H1 (cell line): ENCODE measurements around the gene ARHGAP22. TPM values are rescaled to one million over a fixed set of nuclear protein-coding genes. Genes with fewer than 3 reads are reported as not detected.

Experiments
- CTCF ChIA-PET: fragments of 300-600 bp; sonication (Branson Sonifier 250); formaldehyde crosslinking; loops from one replicate; lab custom pipeline; 2021; ENCODE audit not compliant: partially characterized antibody; lab: Charles Lee
- POLR2A ChIA-PET: fragments of 300-600 bp; sonication (Branson Sonifier 250); formaldehyde crosslinking; loops from one replicate; lab custom pipeline; 2021; ENCODE audit warnings: inconsistent platforms; ENCODE audit not compliant: partially characterized antibody; lab: Charles Lee
- DNase-seq, 2 experiments: peaks; one replicate each; pipeline versions ENCODE4 v3.0.0 to v3.0.0-alpha.2; 2010 to 2022; ENCODE audit warnings: low spot score in 2 of 2, low read depth in 1 of 2, mixed read lengths in 1 of 2
- FAIRE-seq: peaks from 2 replicates; lab custom pipeline; 2011; peaks lifted over from hg19 to GRCh38; lab: Jason Lieb, UNC
- H2AFZ ChIP-seq: 2 replicates; pipeline ENCODE4 v1.8.1; 2012; ENCODE audit warnings: low read length, inconsistent platforms
- H2AK5ac ChIP-seq: 2 replicates; pipeline ENCODE4 v1.6.1; 2013; ENCODE audit warnings: low read depth, low read length
- H2BK120ac ChIP-seq: replicated peaks from 2 replicates; pipeline ENCODE3; 2013; ENCODE audit warnings: low read depth, low read length, inconsistent platforms
- H2BK12ac ChIP-seq: 2 replicates; pipeline ENCODE4 v1.6.1; 2013; ENCODE audit warnings: low read depth, low read length
- H2BK15ac ChIP-seq: 2 replicates; pipeline ENCODE4 v1.6.1; 2013; ENCODE audit warnings: low read length
- H2BK20ac ChIP-seq: 2 replicates; pipeline ENCODE4 v1.6.1; 2013; ENCODE audit warnings: low read length
- H2BK5ac ChIP-seq: 2 replicates; pipeline ENCODE4 v1.6.1; 2013; ENCODE audit warnings: low read depth, low read length
- H3K14ac ChIP-seq: 2 replicates; pipeline ENCODE4 v1.6.1; 2013; ENCODE audit warnings: inconsistent platforms; ENCODE audit not compliant: insufficient read length
- H3K18ac ChIP-seq: 2 replicates; pipeline ENCODE4 v1.6.1; 2013; ENCODE audit warnings: low read length; ENCODE audit errors: extremely low read depth
- H3K23ac ChIP-seq: 2 replicates; pipeline ENCODE4 v1.6.1; 2013; ENCODE audit warnings: inconsistent platforms; ENCODE audit not compliant: insufficient read length
- H3K23me2 ChIP-seq: 2 replicates; pipeline ENCODE4 v1.6.1; 2013; ENCODE audit warnings: low read depth, low read length
- H3K27ac ChIP-seq: 2 replicates; pipeline ENCODE4 v1.6.1; 2011; ENCODE audit warnings: low read depth, low read length, inconsistent platforms
- H3K27me3 ChIP-seq, 4 experiments: replicated peaks in 1 of 4; 1 replicate in 1 of 4; 2 replicates in 3 of 4; pipeline versions ENCODE4 v1.6.1 to v1.8.1; 2011 to 2013; ENCODE audit warnings: low read length in 3 of 4, mild to moderate bottlenecking in 3 of 4, inconsistent platforms in 2 of 4, mixed read lengths in 2 of 4, moderate library complexity in 1 of 4; ENCODE audit not compliant: control insufficient read depth in 3 of 4, insufficient read depth in 3 of 4; ENCODE audit errors: extremely low read depth in 1 of 4
- H3K36me3 ChIP-seq, 4 experiments: 2 replicates each; pipeline versions ENCODE4 v1.6.1 to v1.8.1; 2011 to 2013; ENCODE audit warnings: mild to moderate bottlenecking in 4 of 4, low read length in 3 of 4, moderate library complexity in 2 of 4, control low read depth in 1 of 4, inconsistent platforms in 1 of 4; ENCODE audit not compliant: insufficient read depth in 4 of 4, control insufficient read depth in 2 of 4
- H3K4ac ChIP-seq: replicated peaks from 2 replicates; pipeline ENCODE3; 2013; ENCODE audit warnings: low read length, low read depth, mixed read lengths, inconsistent platforms; ENCODE audit not compliant: insufficient read length
- H3K4me1 ChIP-seq, 4 experiments: replicated peaks in 1 of 4; 1 replicate in 1 of 4; 2 replicates in 3 of 4; pipeline versions ENCODE4 v1.6.1 to v1.8.1; 2011 to 2013; ENCODE audit warnings: low read length in 3 of 4, inconsistent platforms in 2 of 4, mixed read lengths in 1 of 4; ENCODE audit not compliant: insufficient read depth in 4 of 4, control insufficient read depth in 3 of 4
- H3K4me2 ChIP-seq, 2 experiments: 2 replicates each; pipeline versions ENCODE4 v1.6.1 to v1.8.1; 2011 to 2013; ENCODE audit warnings: low read depth in 2 of 2, low read length in 2 of 2, control low read depth in 1 of 2, inconsistent platforms in 1 of 2, mild to moderate bottlenecking in 1 of 2; ENCODE audit not compliant: insufficient read depth in 1 of 2
- H3K4me3 ChIP-seq, 4 experiments: fragments of 200-600, 300-600 bp in 1 of 4; sonication (generic), shearing (Covaris generic), sonication (Bioruptor Twin) in 1 of 4; 2 replicates each; pipeline versions ENCODE4 v1.5.1 to v1.8.1; 2011 to 2016; ENCODE audit warnings: low read length in 4 of 4, low read depth in 3 of 4, control low read depth in 2 of 4, inconsistent platforms in 2 of 4, mild to moderate bottlenecking in 2 of 4, mixed read lengths in 1 of 4, moderate library complexity in 1 of 4; ENCODE audit not compliant: insufficient read depth in 2 of 4; ENCODE audit errors: extremely low read depth in 1 of 4
- H3K56ac ChIP-seq: replicated peaks from 2 replicates; pipeline ENCODE3; 2013; ENCODE audit warnings: low read depth, mild to moderate bottlenecking, mixed read lengths, low read length, inconsistent platforms; ENCODE audit not compliant: insufficient read length
- H3K79me1 ChIP-seq: 2 replicates; pipeline ENCODE4 v1.6.1; 2013; ENCODE audit warnings: low read depth, low read length, control low read depth
- H3K79me2 ChIP-seq, 2 experiments: 2 replicates each; pipeline versions ENCODE4 v1.6.1 to v1.8.1; 2012 to 2013; ENCODE audit warnings: low read length in 2 of 2, mild to moderate bottlenecking in 2 of 2, inconsistent platforms in 1 of 2; ENCODE audit not compliant: insufficient read depth in 2 of 2, control insufficient read depth in 1 of 2
- H3K9ac ChIP-seq, 4 experiments: replicated peaks in 1 of 4; 1 replicate in 1 of 4; 2 replicates in 3 of 4; pipeline versions ENCODE4 v1.6.1 to v1.8.1; 2011 to 2013; ENCODE audit warnings: low read depth in 3 of 4, low read length in 3 of 4, control low read depth in 2 of 4, mild to moderate bottlenecking in 2 of 4, moderate library complexity in 2 of 4, inconsistent platforms in 1 of 4; ENCODE audit errors: extremely low read depth in 1 of 4
- H3K9me3 ChIP-seq, 2 experiments: 2 replicates each; pipeline versions ENCODE4 v1.6.1 to v1.8.1; 2012 to 2013; ENCODE audit warnings: mild to moderate bottlenecking in 2 of 2, moderate library complexity in 2 of 2, control low read depth in 1 of 2, inconsistent platforms in 1 of 2, low read depth in 1 of 2, low read length in 1 of 2, mixed read lengths in 1 of 2; ENCODE audit not compliant: insufficient read depth in 2 of 2
- H4K20me1 ChIP-seq, 2 experiments: replicated peaks in 1 of 2; 2 replicates each; pipeline versions ENCODE3 to v1.8.1; 2011 to 2013; ENCODE audit warnings: inconsistent platforms in 2 of 2, low read length in 2 of 2, mild to moderate bottlenecking in 1 of 2; ENCODE audit not compliant: insufficient read depth in 2 of 2, control insufficient read depth in 1 of 2
- H4K5ac ChIP-seq: 2 replicates; pipeline ENCODE4 v1.6.1; 2013; ENCODE audit warnings: low read length, low read depth, mixed read lengths, inconsistent platforms; ENCODE audit not compliant: insufficient read length
- H4K8ac ChIP-seq: 2 replicates; pipeline ENCODE4 v1.8.0; 2013; ENCODE audit warnings: mild to moderate bottlenecking, moderate library complexity, low read length, inconsistent platforms; ENCODE audit not compliant: insufficient read depth; ENCODE audit errors: extremely low read depth
- H4K91ac ChIP-seq: replicated peaks from 2 replicates; pipeline ENCODE3; 2013; ENCODE audit warnings: low read length, mixed read lengths, inconsistent platforms; ENCODE audit not compliant: insufficient read length
- ASH2L ChIP-seq: fragments of 200-600, 300-600 bp; sonication (generic); IDR thresholded peaks from one replicate; pipeline ENCODE4 v1.7.1; 2017; ENCODE audit warnings: low read length
- EZH2 ChIP-seq: fragments of 200-600 bp; sonication (generic); IDR thresholded peaks from 2 replicates; pipeline ENCODE4 v1.7.1; 2012; ENCODE audit warnings: low read depth, mild to moderate bottlenecking, moderate library complexity, low read length, inconsistent platforms; ENCODE audit not compliant: severe bottlenecking
- RNF2 ChIP-seq: fragments of 200-900, 300-1000 bp; sonication (generic); IDR thresholded peaks from 2 replicates; pipeline ENCODE4 v1.7.1; 2016; ENCODE audit warnings: borderline replicate concordance, low read depth, mild to moderate bottlenecking, antibody characterized with exemption, low read length; ENCODE audit not compliant: poor library complexity, severe bottlenecking; ENCODE audit errors: missing control alignments
- SP1 ChIP-seq: IDR thresholded peaks from 2 replicates; pipeline ENCODE4 v1.6.1; 2011; ENCODE audit warnings: low read depth, low read length
- TEAD4 ChIP-seq: IDR thresholded peaks from 2 replicates; pipeline ENCODE4 v1.6.1; 2012; ENCODE audit warnings: low read depth, low read length, inconsistent platforms, mixed read lengths
- YY1 ChIP-seq: IDR thresholded peaks from 2 replicates; pipeline ENCODE4 v1.6.1; 2011; ENCODE audit warnings: low read depth, mild to moderate bottlenecking, low read length
- WGBS, 2 experiments: shearing (Covaris generic) in 1 of 2; methylation state at CpG; one replicate each; pipeline versions ENCODE4 v1.1.6 to v1.1.7; 2013 to 2015; ENCODE audit warnings: low lambda C conversion rate in 2 of 2, mixed read lengths in 2 of 2, inconsistent platforms in 1 of 2, low coverage in 1 of 2, missing lambda C conversion rate in 1 of 2; ENCODE audit not compliant: insufficient replicate concordance in 2 of 2, insufficient coverage in 1 of 2, insufficient read length in 1 of 2; ENCODE audit errors: extremely low coverage in 1 of 2, missing lambda C conversion rate in 1 of 2; 5-methylcytosine and 5-hydroxymethylcytosine counted together
- polyA plus RNA-seq, 7 experiments: library from polyadenylated mRNA; depleted of rRNA in 3 of 7; stranded (reverse) in 5 of 7; unstranded in 2 of 7; fragments of >200 nt in 5 of 7; fragments of 200-250 nt in 2 of 7; gene quantifications; 1 replicate in 5 of 7; 2 replicates in 1 of 7; 4 replicates in 1 of 7; pipeline versions ENCODE4 v1.2.1 to v1.2.3, GENCODE V29; 2011 to 2013; ENCODE audit warnings: missing spikeins in 2 of 7, mixed read lengths in 2 of 7
- total RNA-seq: library from RNA; stranded (reverse); fragmentation: NEBNext Ultra II Directional; extraction: Animal tissue kit (Norgen Biotek cat#: 25700); gene quantifications from 2 replicates; pipeline ENCODE4 v1.2.1, GENCODE V29; 2021
- TF ChIP-seq, protein P1 (sequence below): IDR thresholded peaks from 2 replicates; pipeline ENCODE4 v1.6.1; 2012; ENCODE audit warnings: inconsistent platforms
- TF ChIP-seq, protein P2 (sequence below): IDR thresholded peaks from 2 replicates; pipeline ENCODE4 v1.6.1; 2012; ENCODE audit warnings: inconsistent platforms

The ARHGAP22 gene
- total and polyA plus RNA-seq, 2 of the 8 experiments (the other 6 are each of a cell fraction or from before 2014, with no cell fraction given) = 3.6 to 11.2 TPM

- Histone ChIP-seq H2BK12ac (peak overlapping the region; percentile 94), H3K18ac (peak overlapping the region; percentile 36; the same call in 1 of the 2 replicates), H3K4me3 (peak overlapping the region in 1 of 4 experiments; percentile 1; a peak in 1 of 8 replicates), H3K79me1 (no peaks in the 10 kb centered on the region), H3K36me3 (no peaks in the 10 kb centered on the region), H3K27ac (peak overlapping the region; percentile 17; the same call in 1 of the 2 replicates), H2BK120ac (peak overlapping the region; percentile 45), H2BK15ac (no peak overlapping the region), H3K4ac (no peak overlapping the region), H3K27me3 (no peaks in the 10 kb centered on the region), H2BK20ac (peak overlapping the region; percentile 94), H3K9me3 (no peaks in the 10 kb centered on the region), H3K4me1 (peaks cover 0 to 31% (median 22%) of the 10 kb centered on the region in 4 experiments; a peak in 6 of 7 replicates), H4K91ac (peak overlapping the region; percentile 87), H4K5ac (peak overlapping the region; percentile 47), H3K23ac (no peak overlapping the region), H2AK5ac (peak overlapping the region; percentile 32; the same call in 1 of the 2 replicates), H3K23me2 (no peaks in the 10 kb centered on the region), H3K14ac (no peak overlapping the region), H3K4me2 (peak overlapping the region in 1 of 2 experiments; percentile 2; a peak in 1 of 4 replicates), H3K79me2 (no peaks in the 10 kb centered on the region), H4K20me1 (no peaks in the 10 kb centered on the region), H2AFZ (0 out of 2 replicates have a peak overlapping the region, but pooled peaks have one; percentile 16), H4K8ac (no peak overlapping the region), H3K56ac (peak overlapping the region; percentile 18), H2BK5ac (peak overlapping the region; percentile 88; the same call in 1 of the 2 replicates), H3K9ac (no peak overlapping the region)
- FAIRE-seq (no peak), DNase-seq (no peak)
- WGBS, 2 experiments = 70% methylated on average over 8 of the region's 8 CpGs; no CpG with 5 or more reads in 1 of the 2 experiments
- 0 out of 2 replicates have a peak, but pooled peaks have one; percentile 46 for TF ChIP-seq YY1
- no peak for TF ChIP-seq EZH2
- TF ChIP-seq, protein P1, sequence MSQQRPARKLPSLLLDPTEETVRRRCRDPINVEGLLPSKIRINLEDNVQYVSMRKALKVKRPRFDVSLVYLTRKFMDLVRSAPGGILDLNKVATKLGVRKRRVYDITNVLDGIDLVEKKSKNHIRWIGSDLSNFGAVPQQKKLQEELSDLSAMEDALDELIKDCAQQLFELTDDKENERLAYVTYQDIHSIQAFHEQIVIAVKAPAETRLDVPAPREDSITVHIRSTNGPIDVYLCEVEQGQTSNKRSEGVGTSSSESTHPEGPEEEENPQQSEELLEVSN = peak; percentile 58
- TF ChIP-seq TEAD4 = peak; percentile 93
- TF ChIP-seq, protein P2, sequence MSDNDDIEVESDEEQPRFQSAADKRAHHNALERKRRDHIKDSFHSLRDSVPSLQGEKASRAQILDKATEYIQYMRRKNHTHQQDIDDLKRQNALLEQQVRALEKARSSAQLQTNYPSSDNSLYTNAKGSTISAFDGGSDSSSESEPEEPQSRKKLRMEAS = peak; percentile 79
- TF ChIP-seq RNF2 = no peak
- TF ChIP-seq SP1 = 0 out of 2 replicates have a peak, but pooled peaks have one; percentile 55
- peak; percentile 36 for TF ChIP-seq ASH2L
- POLR2A ChIA-PET = interaction anchor here (0.6 to 1.7 kb wide), 5 partner anchors 9 to 65 kb away, joined by 3 to 7 read pairs (median 3); no protein-coding TSS in a partner anchor
- CTCF ChIA-PET = interaction anchor here (0.8 to 8.7 kb wide), 8 partner anchors 10 to 124 kb away, joined by 3 to 127 read pairs (median 6); no protein-coding TSS in a partner anchor
Measured at GRCh38 chr10:48533951-48534720, 70.7 kb downstream of the ARHGAP22 start.
